ENCODE measurements around the gene CST8.

CST8 gene

GRCh38 chr20:23476015-23476754 lies 14.7 kb upstream of the CST8 start:
- no peak for DNase-seq

GRCh38 chr20:23477223-23477622 lies 13.7 kb upstream of the CST8 start:
- no peak for DNase-seq

GRCh38 chr20:23479043-23479442 lies 11.9 kb upstream of the CST8 start:
- no peak for DNase-seq

- DNase-seq: no peak
Measured at GRCh38 chr20:23482138-23482537, 8.8 kb upstream of the CST8 start.

- no peak for DNase-seq
Measured at GRCh38 chr20:23484081-23484480, 6.8 kb upstream of the CST8 start.

GRCh38 chr20:23488470-23488869 lies 2.4 kb upstream of the CST8 start:
- DNase-seq: no peak

DNA sequence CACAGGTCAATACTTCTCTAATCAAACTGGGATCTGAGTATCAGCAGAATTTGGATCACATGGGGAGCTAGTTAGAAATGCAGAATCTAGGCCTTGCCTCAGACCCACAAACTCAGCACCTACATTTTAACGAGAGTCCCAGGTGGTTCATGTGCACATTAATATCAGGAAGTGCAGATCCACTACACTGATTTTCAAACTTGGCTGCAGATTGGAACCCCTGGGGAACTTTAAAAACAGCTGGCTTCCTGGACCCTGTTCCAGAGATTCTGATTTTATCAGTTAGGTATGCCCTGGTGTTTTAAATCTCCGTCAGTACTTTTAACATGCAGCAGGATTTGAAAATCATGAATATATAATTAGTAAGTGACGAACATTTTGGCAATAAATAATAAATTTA lies 1.9 kb upstream of the CST8 start:
- no peak for DNase-seq

- no peak for DNase-seq
Measured at GRCh38 chr20:23492292-23492691, 1.4 kb downstream of the CST8 start.

DNA sequence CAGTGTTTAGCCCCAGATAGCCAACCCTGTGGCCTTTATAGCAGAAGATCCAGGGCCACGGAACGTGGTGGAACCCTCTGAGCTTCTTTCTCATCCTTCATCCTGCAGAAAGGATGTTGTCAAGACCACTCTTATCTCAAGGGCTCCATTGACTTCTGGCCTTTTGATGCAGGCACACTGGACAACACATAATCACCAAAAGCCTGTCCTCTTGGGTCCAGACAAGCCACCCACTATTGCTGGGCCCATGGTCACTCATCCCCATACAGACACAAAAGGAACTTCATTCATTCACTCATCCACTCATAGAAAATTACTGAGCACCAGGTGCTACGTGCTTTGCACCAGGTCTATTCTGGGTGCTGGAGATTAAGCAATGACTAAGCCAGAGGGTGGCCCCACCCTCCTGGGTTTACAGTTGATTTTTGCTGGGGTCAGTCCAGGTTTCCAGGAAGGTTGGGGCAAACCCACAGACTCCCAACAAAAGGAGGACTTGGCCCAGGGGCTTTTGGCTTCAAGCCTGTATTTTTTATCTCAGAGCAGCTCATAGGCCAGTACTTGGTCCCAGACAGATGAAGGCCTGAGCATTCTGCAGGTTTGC lies 2.4 kb downstream of the CST8 start:
- no peak for DNase-seq

DNA sequence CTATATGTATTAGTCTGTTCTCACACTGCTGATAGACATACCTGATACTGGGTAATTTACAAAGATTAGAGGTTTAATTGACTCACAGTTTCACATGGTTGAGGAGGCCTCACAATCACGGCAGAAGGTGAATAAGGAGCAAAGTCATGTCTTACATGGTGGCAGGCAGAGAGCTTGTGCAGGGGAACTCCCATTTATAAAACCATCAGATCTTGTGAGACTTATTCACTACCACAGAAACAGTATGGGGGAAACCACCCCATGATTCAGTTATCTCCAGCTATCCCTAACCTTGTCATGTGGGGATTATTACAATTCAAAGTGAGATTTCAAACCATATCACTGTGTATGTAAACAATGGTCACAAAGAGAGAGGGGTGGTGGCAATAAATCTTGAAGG lies 6.6 kb downstream of the CST8 start:
- DNase-seq: no peak

- no peak for DNase-seq
Measured at GRCh38 chr20:23501926-23502325, 11.0 kb downstream of the CST8 start.

DNA sequence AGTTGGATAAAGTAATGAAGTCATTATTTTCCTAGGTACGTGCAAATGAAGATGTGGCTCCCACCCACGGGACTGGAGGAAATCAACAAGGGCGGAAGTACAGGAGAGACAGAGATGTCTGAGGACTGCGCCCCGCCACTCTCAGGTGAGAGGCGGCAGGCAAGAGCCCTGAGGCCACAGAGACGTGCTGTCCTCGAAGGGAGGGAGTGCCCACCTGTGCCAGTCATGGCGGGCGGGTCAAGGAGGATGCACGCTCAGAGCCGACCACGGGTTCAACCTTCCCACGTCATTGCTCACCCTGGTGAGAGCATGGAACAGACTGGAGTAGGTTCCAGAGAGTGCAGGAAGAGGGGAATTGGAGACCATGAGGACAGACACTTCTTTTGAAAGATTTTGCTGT lies 12.7 kb downstream of the CST8 start:
- DNase-seq: no peak

DNA sequence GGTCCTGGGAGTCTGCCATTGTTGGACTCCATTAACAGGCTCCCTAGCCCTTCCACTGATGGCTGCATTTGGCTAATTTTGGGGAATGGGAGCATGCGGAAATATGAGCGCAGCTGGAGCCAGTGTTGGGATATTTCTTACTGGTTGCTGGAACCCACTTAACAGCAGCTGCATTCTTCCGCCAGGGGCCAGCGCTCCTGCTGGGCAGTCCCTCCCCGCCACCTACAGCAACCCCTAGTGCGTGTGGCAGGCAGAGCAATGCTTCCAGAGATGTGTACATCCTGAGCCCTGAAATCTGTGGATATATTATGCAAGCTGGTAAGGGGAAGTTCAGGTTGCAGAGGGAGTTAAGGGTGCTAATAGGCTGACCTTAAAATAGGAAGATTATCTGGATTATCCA lies 16.4 kb downstream of the CST8 start:
- DNase-seq: no peak

- DNase-seq: no peak
Measured at GRCh38 chr20:23508449-23509229, 17.7 kb downstream of the CST8 start.

GRCh38 chr20:23509247-23509913 lies 18.5 kb downstream of the CST8 start:
- DNase-seq: no peak

DNA sequence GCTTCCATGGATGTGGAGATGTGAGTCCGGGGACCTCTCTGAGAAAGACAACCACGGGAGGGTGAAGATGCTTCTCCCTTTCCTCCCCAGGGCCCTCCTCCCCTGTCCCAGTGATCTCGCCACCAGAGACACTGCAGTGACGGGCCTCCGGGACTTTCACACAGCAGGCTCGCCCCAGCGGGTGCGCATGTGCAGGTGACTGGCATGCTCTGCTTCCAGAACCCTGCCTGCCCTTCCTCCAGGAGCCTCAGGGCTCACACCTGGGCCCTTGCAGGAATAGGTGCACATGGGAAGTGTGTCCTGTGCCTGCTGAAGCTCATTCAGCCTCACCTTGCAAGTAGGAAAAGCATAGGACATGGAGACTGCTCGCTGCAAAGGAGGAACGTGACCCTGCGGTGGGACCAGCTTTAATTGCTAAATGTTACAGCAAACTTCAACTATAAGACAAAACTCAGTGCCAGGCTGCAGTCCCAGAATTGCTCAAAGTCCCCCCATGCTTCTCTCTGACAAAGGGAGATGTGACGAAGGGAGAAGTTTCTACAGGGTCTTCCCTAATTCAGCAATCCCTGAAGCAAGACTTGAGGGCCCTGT lies 19.2 kb downstream of the CST8 start:
- no peak for DNase-seq

GRCh38 chr20:23513164-23513563 lies 22.2 kb downstream of the CST8 start:
- no peak for DNase-seq

DNA sequence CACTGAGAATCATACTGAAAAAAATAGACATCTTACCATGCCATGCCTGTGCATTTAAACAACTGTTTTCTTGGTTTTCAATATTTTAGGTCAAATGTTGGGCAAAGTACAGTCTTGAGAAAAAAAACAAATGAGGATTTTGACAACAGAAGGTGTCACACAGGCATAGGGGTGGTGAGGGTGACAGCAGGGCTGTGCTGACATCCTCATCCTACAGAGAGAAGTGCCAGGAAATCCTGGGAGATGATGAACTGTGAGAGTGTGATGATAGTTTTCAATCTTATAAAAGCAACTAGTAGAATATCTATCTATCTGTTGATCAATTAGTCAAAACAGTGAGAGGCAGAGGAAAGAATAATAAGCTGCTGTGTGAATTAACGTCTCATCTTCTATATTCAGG lies 23.9 kb downstream of the CST8 start:
- DNase-seq: no peak

DNA sequence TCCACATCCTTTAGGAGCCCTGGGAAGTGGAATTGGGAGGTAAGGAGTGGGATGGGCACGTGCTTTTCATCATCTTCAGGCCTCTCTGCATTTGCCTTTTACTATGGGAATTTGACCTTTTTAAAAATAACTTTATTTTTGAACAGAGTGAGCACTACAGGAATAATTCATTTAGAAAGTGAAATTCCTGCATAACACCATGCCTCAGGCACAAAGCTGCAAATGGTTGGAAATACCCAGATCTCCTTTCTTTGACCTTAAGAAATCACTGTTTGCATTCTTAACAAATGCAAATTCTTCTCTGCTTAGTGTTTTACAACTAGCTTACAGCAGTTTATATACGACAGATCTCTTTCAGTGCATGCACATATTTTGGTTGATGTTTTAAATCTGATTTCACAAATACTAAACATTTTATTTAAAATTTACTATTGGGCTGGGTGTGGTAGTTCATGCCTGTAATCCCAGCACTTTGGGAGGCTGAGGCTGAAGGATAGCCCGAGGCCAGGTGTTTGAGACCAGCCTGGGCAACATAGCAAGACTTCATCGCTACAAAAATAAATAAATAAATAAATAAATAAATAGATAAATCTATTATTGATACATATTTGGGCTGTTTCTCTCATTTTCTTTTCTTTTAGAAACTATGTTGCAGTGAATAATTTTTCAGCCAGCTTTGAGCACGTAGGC lies 24.5 kb downstream of the CST8 start:
- no peak for DNase-seq

- DNase-seq: no peak
Measured at GRCh38 chr20:23517719-23518118, 26.8 kb downstream of the CST8 start.

GRCh38 chr20:23519556-23519955 lies 28.6 kb downstream of the CST8 start:
- DNase-seq: no peak

GRCh38 chr20:23520185-23520584 lies 29.3 kb downstream of the CST8 start:
- DNase-seq: no peak

DNA sequence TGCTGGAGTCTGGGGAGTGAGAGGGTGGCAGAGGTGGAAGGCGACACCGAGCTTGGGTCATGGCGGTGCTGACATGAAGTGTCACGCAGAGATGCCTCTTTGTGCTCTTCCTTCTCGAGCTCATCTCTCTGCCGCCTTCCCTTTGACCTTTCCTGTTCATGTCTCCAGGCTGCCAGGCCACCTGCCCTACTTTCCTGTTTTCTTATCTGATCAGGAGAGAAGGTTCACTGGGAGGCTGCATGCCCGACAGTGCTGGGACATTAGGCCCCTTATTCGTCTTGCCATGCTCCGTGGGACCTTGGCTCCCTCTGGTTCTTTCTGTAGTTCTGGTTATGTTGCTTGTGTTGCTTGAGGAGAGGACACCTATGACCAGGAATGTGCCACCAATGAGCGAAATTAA lies 33.2 kb downstream of the CST8 start:
- no peak for DNase-seq

Measured in NCI-H1694 treated with DMSO at 0.1 percent for 48 hours (cell line).